HCT116 (cell line): ENCODE data around the gene CENPVL2. TPM values are rescaled to one million over a fixed set of nuclear protein-coding genes. Genes with fewer than 3 reads are reported as not detected.
"Not testable (repeated sequence)": the region's sequence is repeated elsewhere in the genome, so short reads cannot be mapped to it uniquely, and the experiment has no call there.

Experiments used
- ATAC-seq: fragments of 200-7000 bp; cut with Tn5 transposase; 2 replicates; pipeline ENCODE4 v1.9.1; 2020; ENCODE audit warnings: mild to moderate bottlenecking, moderate library complexity
- BruUV-seq: library from RNA; stranded (reverse); fragments of 400-500 nt; replicated peaks from 2 replicates; lab custom pipeline; 2021; lab: Mats Ljungman, UMichigan
- CTCF ChIA-PET: fragments of 300-600 bp; sonication (Branson Sonifier 250); formaldehyde crosslinking; loops from one replicate; lab custom pipeline; 2021; ENCODE audit warnings: antibody characterized with exemption; lab: Charles Lee
- POLR2A ChIA-PET: fragments of 300-600, 350-600 bp; sonication (Branson Sonifier 250); formaldehyde crosslinking; loops from one replicate; lab custom pipeline; 2021; ENCODE audit warnings: antibody characterized with exemption; lab: Charles Lee
- RAD21 ChIA-PET, 2 experiments: fragments of 300-600 bp; sonication (Branson Sonifier 250); formaldehyde crosslinking; loops; one replicate each; lab custom pipeline; 2023; ENCODE audit warnings: low total read pairs in 2 of 2; ENCODE audit not compliant: uncharacterized antibody in 2 of 2, unreplicated experiment in 2 of 2, low non-redundant PET in 1 of 2; lab: Charles Lee
- DNase-seq: peaks from one replicate; pipeline ENCODE4 v3.0.0-alpha.2; 2010; ENCODE audit warnings: low read depth, low spot score
- H2AFZ ChIP-seq: fragments of 200-600 bp; shearing (Covaris generic), sonication (generic); 2 replicates; pipeline ENCODE4 v1.6.1; 2017; ENCODE audit warnings: low read depth, mixed run types, mixed read lengths, antibody characterized with exemption, low read length; ENCODE audit not compliant: poor library complexity, severe bottlenecking
- H3K27ac ChIP-seq: 2 replicates; pipeline ENCODE4 v1.5.1; 2012; ENCODE audit warnings: low read depth, low read length
- H3K27me3 ChIP-seq: fragments of 200-600 bp; sonication (generic); 2 replicates; pipeline ENCODE4 v1.6.1; 2016; ENCODE audit warnings: mixed run types, low read length, mixed read lengths; ENCODE audit not compliant: insufficient read depth
- H3K36me3 ChIP-seq, 2 experiments: fragments of 200-500 bp in 1 of 2; fragments of 200-600 bp in 1 of 2; sonication (Bioruptor generic) in 1 of 2; sonication (generic) in 1 of 2; 2 replicates each; pipeline versions ENCODE4 v1.5.1 to v1.6.1; 2014 to 2016; ENCODE audit warnings: low read length in 2 of 2, inconsistent platforms in 1 of 2, mixed read lengths in 1 of 2, mixed run types in 1 of 2; ENCODE audit not compliant: insufficient read depth in 2 of 2, control insufficient read depth in 1 of 2
- H3K4me1 ChIP-seq, 2 experiments: fragments of 200-600 bp in 1 of 2; sonication (generic) in 1 of 2; 2 replicates each; pipeline versions ENCODE4 v1.5.1 to v1.6.1; 2012 to 2017; ENCODE audit warnings: low read length in 2 of 2, inconsistent platforms in 1 of 2, mild to moderate bottlenecking in 1 of 2, mixed read lengths in 1 of 2, mixed run types in 1 of 2, moderate library complexity in 1 of 2; ENCODE audit not compliant: insufficient read depth in 2 of 2, control insufficient read depth in 1 of 2
- H3K4me2 ChIP-seq: fragments of 200-600 bp; sonication (generic); 2 replicates; pipeline ENCODE4 v1.6.1; 2017; ENCODE audit warnings: mixed run types, low read length, mixed read lengths
- H3K4me3 ChIP-seq, 2 experiments: fragments of 200-600 bp in 1 of 2; sonication (generic) in 1 of 2; replicated peaks in 1 of 2; 2 replicates each; pipeline ENCODE4 v1.5.1; 2011 to 2016; ENCODE audit warnings: low read length in 2 of 2, control low read depth in 1 of 2, low read depth in 1 of 2, mild to moderate bottlenecking in 1 of 2, mixed read lengths in 1 of 2, mixed run types in 1 of 2
- H3K79me2 ChIP-seq: fragments of 200-600 bp; sonication (generic); 2 replicates; pipeline ENCODE4 v1.6.1; 2017; ENCODE audit warnings: mild to moderate bottlenecking, mixed run types, low read length, moderate library complexity, mixed read lengths; ENCODE audit not compliant: insufficient read depth
- H3K9ac ChIP-seq: fragments of 200-600 bp; sonication (generic); 2 replicates; pipeline ENCODE4 v1.6.1; 2016; ENCODE audit warnings: low read length, mixed read lengths
- H3K9me2 ChIP-seq: fragments of 200-600 bp; sonication (generic), shearing (Covaris generic); 2 replicates; pipeline ENCODE4 v1.6.1; 2017; ENCODE audit warnings: mixed run types, mild to moderate bottlenecking, moderate library complexity; ENCODE audit not compliant: insufficient read depth
- H3K9me3 ChIP-seq, 2 experiments: fragments of 200-500 bp in 1 of 2; fragments of 200-600 bp in 1 of 2; sonication (Bioruptor generic) in 1 of 2; sonication (generic) in 1 of 2; 2 replicates each; pipeline ENCODE4 v1.6.1; 2014 to 2017; ENCODE audit warnings: low read length in 2 of 2, mixed read lengths in 2 of 2, inconsistent platforms in 1 of 2, low read depth in 1 of 2, mild to moderate bottlenecking in 1 of 2, mixed run types in 1 of 2, moderate library complexity in 1 of 2; ENCODE audit not compliant: control insufficient read depth in 1 of 2, insufficient read depth in 1 of 2
- H4K20me1 ChIP-seq: fragments of 200-600 bp; sonication (generic), shearing (Covaris generic); 2 replicates; pipeline ENCODE4 v1.6.1; 2017; ENCODE audit warnings: mixed run types, mild to moderate bottlenecking, moderate library complexity; ENCODE audit not compliant: insufficient read depth
- intact Hi-C: fragments of 100-400 bp; cut with micrococcal nuclease; formaldehyde crosslinking; loops from 2 replicates; pipeline ENCODE4 v1.10.0; 2022
- total RNA-seq: library from RNA; stranded (reverse); gene quantifications from one replicate; pipeline ENCODE4 v1.2.1, GENCODE V29; 2021; ENCODE audit not compliant: unreplicated experiment
- TF ChIP-seq, protein P1 (sequence below): IDR thresholded peaks from 2 replicates; pipeline ENCODE4 v1.6.1; 2012

CENPVL2 gene
- total RNA-seq, 1 experiment from 2014 or later = not detected

DNA sequence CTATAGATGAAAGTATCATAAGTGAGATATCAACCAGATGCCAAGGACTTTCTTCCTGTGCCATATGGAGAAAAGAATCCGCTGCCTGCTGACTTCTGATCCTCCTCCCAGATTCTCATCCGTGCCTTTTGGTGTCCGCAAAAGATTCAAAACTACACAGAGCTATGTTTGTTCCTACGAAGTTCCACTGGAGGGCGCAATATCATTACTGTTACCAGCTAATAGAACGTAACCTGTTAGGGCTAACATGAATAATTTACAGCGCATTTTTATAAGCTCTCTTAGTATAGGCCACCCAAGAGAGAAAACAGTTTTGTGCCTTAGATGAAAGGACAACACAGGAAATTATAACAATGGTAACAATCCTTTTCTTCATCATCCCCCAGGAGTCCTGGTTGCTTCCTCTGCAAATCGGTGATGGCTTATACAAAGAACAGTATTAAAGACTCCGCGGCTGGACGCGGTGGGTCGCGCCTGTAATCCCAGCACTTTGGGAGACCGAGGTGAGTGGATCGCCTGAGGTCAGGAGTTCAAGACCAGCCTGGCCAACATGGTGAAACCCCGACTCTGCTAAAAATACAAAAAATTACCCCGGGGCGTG is 41.1 kb downstream of the CENPVL2 start (continued):
- TF ChIP-seq, protein P1, sequence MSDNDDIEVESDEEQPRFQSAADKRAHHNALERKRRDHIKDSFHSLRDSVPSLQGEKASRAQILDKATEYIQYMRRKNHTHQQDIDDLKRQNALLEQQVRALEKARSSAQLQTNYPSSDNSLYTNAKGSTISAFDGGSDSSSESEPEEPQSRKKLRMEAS = no peak

DNA sequence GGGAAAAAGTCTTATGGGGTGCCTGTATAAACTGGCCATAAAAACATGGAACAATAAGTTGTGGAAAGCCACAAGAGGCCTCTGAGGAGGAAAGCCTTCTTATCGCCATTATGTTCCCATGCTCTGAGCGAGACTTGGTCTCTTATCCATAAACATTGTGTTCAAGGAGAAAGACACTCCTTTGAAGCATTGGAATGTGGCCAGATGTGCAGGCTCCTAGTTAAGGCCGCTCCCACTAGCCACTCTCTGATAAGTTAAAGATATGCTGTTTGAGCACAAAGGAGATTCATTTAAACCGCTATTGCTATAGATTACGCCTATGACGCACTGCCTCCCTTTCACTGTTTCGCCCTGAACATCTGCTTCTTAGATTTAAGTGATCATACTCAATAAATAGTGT is 46.1 kb downstream of the CENPVL2 start:
- ATAC-seq, BruUV-seq, RAD21 ChIA-PET: not testable (repeated sequence)

More for the DNA sequence above, 46.1 kb downstream of the CENPVL2 start:
- H3K27ac ChIP-seq, H3K9ac ChIP-seq, POLR2A ChIA-PET, H2AFZ ChIP-seq, H3K9me2 ChIP-seq, H3K79me2 ChIP-seq, H4K20me1 ChIP-seq, H3K27me3 ChIP-seq, H3K36me3 ChIP-seq, CTCF ChIA-PET, H3K9me3 ChIP-seq, DNase-seq, H3K4me1 ChIP-seq, H3K4me3 ChIP-seq, intact Hi-C loops, H3K4me2 ChIP-seq: not testable (repeated sequence)

Other genes starting within 250 kb of the CENPVL2 start
- not detected for gene NUDT11, start 186.2 kb downstream of the CENPVL2 start, total RNA-seq
- gene CENPVL3, start 63.9 kb downstream of the CENPVL2 start, total RNA-seq = not detected
- gene CENPVL1, start 27.7 kb upstream of the CENPVL2 start, total RNA-seq = not detected
- not detected for gene GSPT2, start 60.6 kb upstream of the CENPVL2 start, total RNA-seq
- gene MAGED1, start 210.8 kb upstream of the CENPVL2 start, total RNA-seq = 82.3 TPM